ENCODE results near the gene WDR59. TPM values are rescaled to one million over a fixed set of nuclear protein-coding genes. Genes with fewer than 3 reads are reported as not detected.
"Not testable (repeated sequence)": the region's sequence is repeated elsewhere in the genome, so short reads cannot be mapped to it uniquely, and the experiment has no call there.

WDR59 gene
- total and polyA plus RNA-seq, 11 donors: 16.0 to 52.2 (median 39.5) TPM

DNA sequence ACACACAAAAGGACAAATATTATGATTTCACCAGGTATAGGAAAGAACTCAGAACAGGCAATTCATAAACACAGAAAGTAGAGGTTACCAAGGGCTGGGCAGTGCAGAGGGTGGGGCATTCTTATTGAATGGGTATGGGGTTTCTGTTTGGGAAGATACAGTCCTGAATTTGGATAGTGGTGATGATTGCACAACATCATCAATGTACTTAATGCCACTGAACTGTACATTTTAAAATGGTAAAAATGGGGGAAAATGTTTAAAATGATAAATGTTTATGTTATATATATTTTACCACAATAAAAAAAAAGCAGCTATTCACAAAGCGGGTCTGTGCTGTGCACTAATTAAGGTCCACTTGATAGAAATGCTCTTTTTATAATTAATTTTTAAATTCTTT, 137.7 kb downstream of the WDR59 start:
- ATAC-seq: no peak
- no peaks in the 10 kb centered on the region for H3K36me3 ChIP-seq

GRCh38 chr16:74846714-74847113, 138.2 kb downstream of the WDR59 start:
- TF ChIP-seq, protein P1, sequence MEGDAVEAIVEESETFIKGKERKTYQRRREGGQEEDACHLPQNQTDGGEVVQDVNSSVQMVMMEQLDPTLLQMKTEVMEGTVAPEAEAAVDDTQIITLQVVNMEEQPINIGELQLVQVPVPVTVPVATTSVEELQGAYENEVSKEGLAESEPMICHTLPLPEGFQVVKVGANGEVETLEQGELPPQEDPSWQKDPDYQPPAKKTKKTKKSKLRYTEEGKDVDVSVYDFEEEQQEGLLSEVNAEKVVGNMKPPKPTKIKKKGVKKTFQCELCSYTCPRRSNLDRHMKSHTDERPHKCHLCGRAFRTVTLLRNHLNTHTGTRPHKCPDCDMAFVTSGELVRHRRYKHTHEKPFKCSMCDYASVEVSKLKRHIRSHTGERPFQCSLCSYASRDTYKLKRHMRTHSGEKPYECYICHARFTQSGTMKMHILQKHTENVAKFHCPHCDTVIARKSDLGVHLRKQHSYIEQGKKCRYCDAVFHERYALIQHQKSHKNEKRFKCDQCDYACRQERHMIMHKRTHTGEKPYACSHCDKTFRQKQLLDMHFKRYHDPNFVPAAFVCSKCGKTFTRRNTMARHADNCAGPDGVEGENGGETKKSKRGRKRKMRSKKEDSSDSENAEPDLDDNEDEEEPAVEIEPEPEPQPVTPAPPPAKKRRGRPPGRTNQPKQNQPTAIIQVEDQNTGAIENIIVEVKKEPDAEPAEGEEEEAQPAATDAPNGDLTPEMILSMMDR (IDR thresholded peaks at IDR 0.05): no peak
- TF ChIP-seq POLR2A (IDR thresholded peaks at IDR 0.05): no peak
- Histone ChIP-seq H3K4me3 (no peak overlapping the region), H3K9me3 (no peaks in the 10 kb centered on the region), H3K27me3 (no peaks in the 10 kb centered on the region), H3K36me3 (no peaks in the 10 kb centered on the region), H3K4me1 (no peaks in the 10 kb centered on the region), H3K27ac (no peak overlapping the region)
- DNase-seq (no peak), ATAC-seq (no peak)
- WGBS, 4 donors: 85 to 94% (median 88%) methylated on average over 4 of the region's 4 CpGs
- intact Hi-C loops (cut with DNase I): no loop called here

More for the DNA sequence above, 137.7 kb downstream of the WDR59 start:
- intact Hi-C loops (cut with DNase I): no loop called here
- H3K4me1 ChIP-seq: no peaks in the 10 kb centered on the region
- WGBS, 4 donors: 94 to 100% (median 97%) methylated on average over 1 of the region's 1 CpG
- no peak overlapping the region for H3K27ac ChIP-seq
- H3K9me3 ChIP-seq: no peaks in the 10 kb centered on the region
- TF ChIP-seq POLR2A (IDR thresholded peaks at IDR 0.05): no peak
- TF ChIP-seq, protein P1 (IDR thresholded peaks at IDR 0.05): no peak
- no peak for DNase-seq
- no peaks in the 10 kb centered on the region for H3K27me3 ChIP-seq
- no peak overlapping the region for H3K4me3 ChIP-seq

GRCh38 chr16:74844041-74844980, 140.6 kb downstream of the WDR59 start:
- ATAC-seq (no peak), DNase-seq (no peak)
- TF ChIP-seq, protein P1 (IDR thresholded peaks at IDR 0.05): no peak
- TF ChIP-seq POLR2A (IDR thresholded peaks at IDR 0.05): no peak
- intact Hi-C loops (cut with DNase I): no loop called here
- WGBS, 4 donors: 79 to 84% (median 81%) methylated on average over 20 of the region's 20 CpGs
- Histone ChIP-seq H3K4me3 (no peak overlapping the region), H3K9me3 (no peaks in the 10 kb centered on the region), H3K27me3 (no peaks in the 10 kb centered on the region), H3K4me1 (no peaks in the 10 kb centered on the region), H3K36me3 (no peaks in the 10 kb centered on the region), H3K27ac (no peak overlapping the region)

GRCh38 chr16:74843381-74844035, 141.4 kb downstream of the WDR59 start:
- H3K4me1 ChIP-seq; H3K4me3 ChIP-seq; H3K27me3 ChIP-seq; H3K27ac ChIP-seq; DNase-seq; intact Hi-C loops (cut with DNase I); H3K36me3 ChIP-seq; ATAC-seq; H3K9me3 ChIP-seq: not testable (repeated sequence)
- 84 to 89% (median 87%) methylated on average over 14 of the region's 14 CpGs for WGBS, 4 donors

Measured in heart left ventricle (tissue), 16 donors.